H9 (cell line): ENCODE results near the gene STAC. TPM values are rescaled to one million over a fixed set of nuclear protein-coding genes. Genes with fewer than 3 reads are reported as not detected.

Experiments used
- DNase-seq: peaks from one replicate; pipeline ENCODE4 v3.0.0-alpha.2; 2017
- H2AFZ ChIP-seq: one replicate; pipeline ENCODE4 v1.6.1; 2013; ENCODE audit warnings: mild to moderate bottlenecking, low read length, control low read depth, moderate library complexity
- H2AK5ac ChIP-seq: 2 replicates; pipeline ENCODE4 v1.6.1; 2013; ENCODE audit warnings: low read length, control low read depth, mixed read lengths; ENCODE audit not compliant: insufficient read length
- H2BK120ac ChIP-seq: one replicate; pipeline ENCODE4 v1.6.1; 2013; ENCODE audit warnings: low read depth, mild to moderate bottlenecking, low read length, control low read depth, inconsistent platforms; ENCODE audit not compliant: poor library complexity, severe bottlenecking
- H2BK12ac ChIP-seq: 2 replicates; pipeline ENCODE4 v1.6.1; 2013; ENCODE audit warnings: low read length, control low read depth, mixed read lengths, low read depth; ENCODE audit not compliant: insufficient read length
- H2BK15ac ChIP-seq: 2 replicates; pipeline ENCODE4 v1.6.1; 2013; ENCODE audit warnings: low read depth, low read length, control low read depth
- H2BK20ac ChIP-seq: one replicate; pipeline ENCODE4 v1.6.1; 2013; ENCODE audit warnings: low read depth, mild to moderate bottlenecking, low read length, control low read depth, inconsistent platforms; ENCODE audit not compliant: poor library complexity, severe bottlenecking
- H2BK5ac ChIP-seq: 2 replicates; pipeline ENCODE4 v1.6.1; 2013; ENCODE audit warnings: low read length, control low read depth, mixed read lengths; ENCODE audit not compliant: insufficient read length
- H3K14ac ChIP-seq: 2 replicates; pipeline ENCODE4 v1.6.1; 2013; ENCODE audit warnings: low read length, control low read depth; ENCODE audit not compliant: insufficient read depth
- H3K18ac ChIP-seq: 2 replicates; pipeline ENCODE4 v1.6.1; 2013; ENCODE audit warnings: low read depth, mild to moderate bottlenecking, mixed read lengths, low read length, control low read depth; ENCODE audit not compliant: insufficient read length
- H3K23ac ChIP-seq: 2 replicates; pipeline ENCODE4 v1.6.1; 2013; ENCODE audit warnings: low read length, control low read depth, mixed read lengths, low read depth; ENCODE audit not compliant: insufficient read length
- H3K23me2 ChIP-seq: 2 replicates; pipeline ENCODE4 v1.6.1; 2013; ENCODE audit warnings: low read depth, mild to moderate bottlenecking, mixed read lengths, low read length, control low read depth; ENCODE audit not compliant: insufficient read length, poor library complexity, severe bottlenecking
- H3K27ac ChIP-seq: 2 replicates; pipeline ENCODE4 v1.5.1; 2013; ENCODE audit warnings: low read length, control low read depth, mixed read lengths, low read depth; ENCODE audit not compliant: insufficient read length
- H3K27me3 ChIP-seq: 2 replicates; pipeline ENCODE4 v1.6.1; 2013; ENCODE audit warnings: low read length, control low read depth, inconsistent platforms; ENCODE audit not compliant: insufficient read depth
- H3K4ac ChIP-seq: 2 replicates; pipeline ENCODE4 v1.6.1; 2013; ENCODE audit warnings: low read depth, mild to moderate bottlenecking, control low read depth, inconsistent platforms, low read length, moderate library complexity
- H3K4me1 ChIP-seq: 2 replicates; pipeline ENCODE4 v1.6.1; 2013; ENCODE audit warnings: low read length, control low read depth, inconsistent platforms; ENCODE audit not compliant: insufficient read depth
- H3K4me2 ChIP-seq: 2 replicates; pipeline ENCODE4 v1.6.1; 2013; ENCODE audit warnings: low read length, control low read depth, mixed read lengths; ENCODE audit not compliant: insufficient read length, insufficient read depth
- H3K56ac ChIP-seq: 2 replicates; pipeline ENCODE4 v1.6.1; 2013; ENCODE audit warnings: low read depth, mild to moderate bottlenecking, mixed read lengths, low read length, control low read depth; ENCODE audit not compliant: insufficient read length
- H3K79me1 ChIP-seq: 2 replicates; pipeline ENCODE4 v1.6.1; 2013; ENCODE audit warnings: low read depth, mild to moderate bottlenecking, moderate library complexity, low read length, control low read depth, inconsistent platforms; ENCODE audit not compliant: insufficient read depth, poor library complexity, severe bottlenecking
- H3K79me2 ChIP-seq: 2 replicates; pipeline ENCODE4 v1.6.1; 2013; ENCODE audit warnings: low read length, control low read depth, inconsistent platforms; ENCODE audit not compliant: insufficient read depth
- H3K9ac ChIP-seq: 2 replicates; pipeline ENCODE4 v1.6.1; 2013; ENCODE audit warnings: low read length, control low read depth, mixed read lengths; ENCODE audit not compliant: insufficient read length; ENCODE audit errors: extremely low read depth
- H3K9me3 ChIP-seq: one replicate; pipeline ENCODE4 v1.6.1; 2013; ENCODE audit warnings: low read depth, low read length, inconsistent platforms; ENCODE audit not compliant: control insufficient read depth
- H3T11ph ChIP-seq: one replicate; pipeline ENCODE4 v1.6.1; 2013; ENCODE audit warnings: mild to moderate bottlenecking, low read length, control low read depth, inconsistent platforms
- H4K20me1 ChIP-seq: one replicate; pipeline ENCODE4 v1.6.1; 2013; ENCODE audit not compliant: control insufficient read depth, insufficient read length, insufficient read depth
- H4K5ac ChIP-seq: 2 replicates; pipeline ENCODE4 v1.6.1; 2013; ENCODE audit warnings: low read depth, mild to moderate bottlenecking, mixed read lengths, low read length, control low read depth; ENCODE audit not compliant: insufficient read length
- H4K8ac ChIP-seq: replicated peaks from 2 replicates; pipeline ENCODE4 v1.6.1; 2013; ENCODE audit warnings: low read length, control low read depth, mixed read lengths, low read depth; ENCODE audit not compliant: insufficient read length
- H4K91ac ChIP-seq: 2 replicates; pipeline ENCODE4 v1.6.1; 2013; ENCODE audit warnings: low read depth, mild to moderate bottlenecking, moderate library complexity, mixed read lengths, low read length, control low read depth; ENCODE audit not compliant: insufficient read length
- H3K27ac Mint-ChIP-seq, 3 experiments: 2 replicates in 2 of 3; 3 replicates in 1 of 3; pipeline ENCODE4 v1.8.0; 2020 to 2021; ENCODE audit warnings: mixed read lengths in 3 of 3, mild to moderate bottlenecking in 1 of 3, moderate library complexity in 1 of 3
- H3K27me3 Mint-ChIP-seq: 2 replicates; pipeline ENCODE4 v1.8.0; 2021; ENCODE audit warnings: low read depth, mild to moderate bottlenecking, moderate library complexity, mixed read lengths
- H3K36me3 Mint-ChIP-seq, 3 experiments: 2 replicates in 2 of 3; 3 replicates in 1 of 3; pipeline ENCODE4 v1.8.0; 2020 to 2021; ENCODE audit warnings: low read depth in 3 of 3, mixed read lengths in 3 of 3; ENCODE audit not compliant: insufficient read depth in 1 of 3
- H3K4me1 Mint-ChIP-seq, 2 experiments: 2 replicates each; pipeline ENCODE4 v1.8.0; 2020; ENCODE audit warnings: mixed read lengths in 2 of 2
- H3K4me3 Mint-ChIP-seq, 2 experiments: 2 replicates in 1 of 2; 3 replicates in 1 of 2; pipeline ENCODE4 v1.8.0; 2020 to 2021; ENCODE audit warnings: mild to moderate bottlenecking in 2 of 2, mixed read lengths in 2 of 2, moderate library complexity in 1 of 2
- H3K9me3 Mint-ChIP-seq, 2 experiments: 2 replicates in 1 of 2; 3 replicates in 1 of 2; pipeline ENCODE4 v1.8.0; 2020; ENCODE audit warnings: mild to moderate bottlenecking in 2 of 2, mixed read lengths in 2 of 2, moderate library complexity in 1 of 2
- CTCF ChIP-seq: fragments of 200-600 bp; sonication (generic); conservative IDR thresholded peaks from 3 replicates; pipeline ENCODE4 v1.8.0; 2021; ENCODE audit warnings: antibody characterized with exemption, mild to moderate bottlenecking
- WGBS: extraction: QIAGEN DNeasy Blood & Tissue Kit; methylation state at CpG from one replicate; pipeline ENCODE4 v1.1.7; 2013; ENCODE audit warnings: missing lambda C conversion rate, low lambda C conversion rate, mixed read lengths; ENCODE audit not compliant: insufficient read length; ENCODE audit errors: extremely low coverage; 5-methylcytosine and 5-hydroxymethylcytosine counted together
- total RNA-seq: library from RNA; stranded (reverse); gene quantifications from 2 replicates; pipeline ENCODE4 v1.2.1, GENCODE V29; 2021

Gene STAC
- total RNA-seq, 1 experiment from 2014 or later = 3.0 TPM

- Mint-ChIP-seq H3K27me3 (no peaks in the 10 kb centered on the region), H3K4me1 (peaks cover 3 to 15% of the 10 kb centered on the region in 2 experiments; a peak in 3 of 4 replicates), H3K36me3 (peaks cover 8 to 25% (median 16%) of the 10 kb centered on the region in 3 experiments), H3K4me3 (no peak overlapping the region), H3K27ac (no peak overlapping the region), H3K9me3 (peaks cover 20 to 21% of the 10 kb centered on the region in 2 experiments)
- Histone ChIP-seq H3K27me3 (no peaks in the 10 kb centered on the region), H3K79me1 (no peaks in the 10 kb centered on the region), H4K91ac (no peak overlapping the region), H3K14ac (no peak overlapping the region), H3K56ac (no peak overlapping the region), H2AK5ac (no peak overlapping the region), H4K5ac (no peak overlapping the region), H3K23ac (no peak overlapping the region), H3K18ac (no peak overlapping the region), H4K20me1 (no peaks in the 10 kb centered on the region), H2BK20ac (no peak overlapping the region), H2BK5ac (no peak overlapping the region), H3K23me2 (no peaks in the 10 kb centered on the region), H3K4me1 (no peaks in the 10 kb centered on the region), H2BK15ac (no peak overlapping the region), H2BK12ac (no peak overlapping the region), H2BK120ac (no peak overlapping the region), H3K9me3 (no peaks in the 10 kb centered on the region), H3K9ac (no peak overlapping the region), H3K79me2 (no peaks in the 10 kb centered on the region), H3K4me2 (no peak overlapping the region), H3K4ac (no peak overlapping the region), H2AFZ (no peak overlapping the region), H3T11ph (no peak overlapping the region), H3K27ac (no peak overlapping the region), H4K8ac (no peak overlapping the region)
- no peak for TF ChIP-seq CTCF
- no peak for DNase-seq
- no CpG with 5 or more reads among the region's 2 CpGs for WGBS
Measured at GRCh38 chr3:36417237-36417636, 36.9 kb downstream of the STAC start.
